ENCODE results near the gene PDZD2. TPM values are rescaled to one million over a fixed set of nuclear protein-coding genes. Genes with fewer than 3 reads are reported as not detected.

Gene PDZD2
- polyA plus RNA-seq, 1 donor from 2014 or later = 3.1 TPM

DNA sequence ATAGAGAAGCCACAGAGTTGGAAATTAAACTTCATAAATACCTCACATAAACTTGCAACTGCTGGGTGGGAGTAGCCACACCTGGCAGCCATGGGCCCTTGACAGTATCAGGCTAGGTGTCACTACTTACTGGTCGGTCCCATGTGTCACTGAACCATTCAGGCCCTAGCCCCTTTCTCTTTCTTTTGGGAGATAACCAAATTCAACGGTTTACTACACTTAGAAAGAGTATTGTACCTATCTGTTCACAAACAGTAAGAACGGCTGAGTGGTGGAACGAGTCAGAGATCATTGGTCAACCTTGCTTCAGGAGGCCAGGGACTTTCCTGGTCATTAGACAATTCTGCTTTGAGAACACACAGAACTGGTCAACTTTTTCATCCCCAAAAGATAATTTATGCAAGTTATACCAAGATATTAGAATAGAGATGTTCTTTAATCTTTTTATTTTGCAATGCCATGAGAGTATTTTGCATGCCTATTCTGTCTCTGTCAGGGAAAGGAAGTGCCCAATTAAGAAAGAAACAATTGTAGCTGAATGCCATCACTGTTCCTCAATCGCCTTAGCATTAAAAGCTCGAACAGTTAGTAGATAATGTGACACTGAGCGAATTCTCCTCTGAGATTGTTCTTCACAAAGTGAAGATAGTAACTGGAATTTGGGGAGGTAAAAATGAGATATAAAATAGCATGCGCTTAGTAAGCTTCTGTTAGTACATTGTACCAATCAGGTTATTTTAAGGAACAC, 484.3 kb downstream of the PDZD2 start:
- Histone ChIP-seq H3K36me3 (ENCODE audit: insufficient read depth, low read length) (peaks cover 9% of the 10 kb centered on the region), H3K4me3 (ENCODE audit: low read length) (no peak overlapping the region), H2AFZ (ENCODE audit: low read depth, low read length) (no peak overlapping the region), H3K9me2 (ENCODE audit: insufficient read depth, low read length) (no peaks in the 10 kb centered on the region), H3K79me2 (replicated peaks; ENCODE audit: insufficient read depth, low read length) (peaks cover 10% of the 10 kb centered on the region), H3K27ac (ENCODE audit: low read length) (no peak overlapping the region), H4K20me1 (ENCODE audit: insufficient read depth) (no peaks in the 10 kb centered on the region), H3K9me3 (ENCODE audit: low read length) (no peaks in the 10 kb centered on the region), H3F3A (ENCODE audit: insufficient read depth, low read length, poor library complexity, severe bottlenecking) (no peaks in the 10 kb centered on the region), H3K4me2 (ENCODE audit: low read length) (no peak overlapping the region), H3K27me3 (ENCODE audit: insufficient read depth, low read depth, low read length) (no peaks in the 10 kb centered on the region), H3K9ac (ENCODE audit: low read length) (no peak overlapping the region)
- no peak for TF ChIP-seq TAF1 (IDR thresholded peaks at IDR 0.05; ENCODE audit: low read depth)
- no peak for TF ChIP-seq EP300 (conservative IDR thresholded peaks at IDR 0.05; ENCODE audit: poor library complexity, severe bottlenecking)
- no peak for TF ChIP-seq RAD21 (conservative IDR thresholded peaks at IDR 0.05)
- TF ChIP-seq EZH2 (IDR thresholded peaks at IDR 0.05; ENCODE audit: borderline replicate concordance, insufficient read depth, low read length, poor library complexity, severe bottlenecking) = no peak
- no peak for TF ChIP-seq POLR2AphosphoS5 (IDR thresholded peaks at IDR 0.05)
- TF ChIP-seq, protein P1, sequence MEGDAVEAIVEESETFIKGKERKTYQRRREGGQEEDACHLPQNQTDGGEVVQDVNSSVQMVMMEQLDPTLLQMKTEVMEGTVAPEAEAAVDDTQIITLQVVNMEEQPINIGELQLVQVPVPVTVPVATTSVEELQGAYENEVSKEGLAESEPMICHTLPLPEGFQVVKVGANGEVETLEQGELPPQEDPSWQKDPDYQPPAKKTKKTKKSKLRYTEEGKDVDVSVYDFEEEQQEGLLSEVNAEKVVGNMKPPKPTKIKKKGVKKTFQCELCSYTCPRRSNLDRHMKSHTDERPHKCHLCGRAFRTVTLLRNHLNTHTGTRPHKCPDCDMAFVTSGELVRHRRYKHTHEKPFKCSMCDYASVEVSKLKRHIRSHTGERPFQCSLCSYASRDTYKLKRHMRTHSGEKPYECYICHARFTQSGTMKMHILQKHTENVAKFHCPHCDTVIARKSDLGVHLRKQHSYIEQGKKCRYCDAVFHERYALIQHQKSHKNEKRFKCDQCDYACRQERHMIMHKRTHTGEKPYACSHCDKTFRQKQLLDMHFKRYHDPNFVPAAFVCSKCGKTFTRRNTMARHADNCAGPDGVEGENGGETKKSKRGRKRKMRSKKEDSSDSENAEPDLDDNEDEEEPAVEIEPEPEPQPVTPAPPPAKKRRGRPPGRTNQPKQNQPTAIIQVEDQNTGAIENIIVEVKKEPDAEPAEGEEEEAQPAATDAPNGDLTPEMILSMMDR (IDR thresholded peaks at IDR 0.05; ENCODE audit: poor library complexity, severe bottlenecking) = no peak
- TF ChIP-seq SMC3 (conservative IDR thresholded peaks at IDR 0.05; ENCODE audit: poor library complexity) = no peak
- TF ChIP-seq MXI1 (conservative IDR thresholded peaks at IDR 0.05; ENCODE audit: poor library complexity, severe bottlenecking) = no peak
- TF ChIP-seq, protein P2, sequence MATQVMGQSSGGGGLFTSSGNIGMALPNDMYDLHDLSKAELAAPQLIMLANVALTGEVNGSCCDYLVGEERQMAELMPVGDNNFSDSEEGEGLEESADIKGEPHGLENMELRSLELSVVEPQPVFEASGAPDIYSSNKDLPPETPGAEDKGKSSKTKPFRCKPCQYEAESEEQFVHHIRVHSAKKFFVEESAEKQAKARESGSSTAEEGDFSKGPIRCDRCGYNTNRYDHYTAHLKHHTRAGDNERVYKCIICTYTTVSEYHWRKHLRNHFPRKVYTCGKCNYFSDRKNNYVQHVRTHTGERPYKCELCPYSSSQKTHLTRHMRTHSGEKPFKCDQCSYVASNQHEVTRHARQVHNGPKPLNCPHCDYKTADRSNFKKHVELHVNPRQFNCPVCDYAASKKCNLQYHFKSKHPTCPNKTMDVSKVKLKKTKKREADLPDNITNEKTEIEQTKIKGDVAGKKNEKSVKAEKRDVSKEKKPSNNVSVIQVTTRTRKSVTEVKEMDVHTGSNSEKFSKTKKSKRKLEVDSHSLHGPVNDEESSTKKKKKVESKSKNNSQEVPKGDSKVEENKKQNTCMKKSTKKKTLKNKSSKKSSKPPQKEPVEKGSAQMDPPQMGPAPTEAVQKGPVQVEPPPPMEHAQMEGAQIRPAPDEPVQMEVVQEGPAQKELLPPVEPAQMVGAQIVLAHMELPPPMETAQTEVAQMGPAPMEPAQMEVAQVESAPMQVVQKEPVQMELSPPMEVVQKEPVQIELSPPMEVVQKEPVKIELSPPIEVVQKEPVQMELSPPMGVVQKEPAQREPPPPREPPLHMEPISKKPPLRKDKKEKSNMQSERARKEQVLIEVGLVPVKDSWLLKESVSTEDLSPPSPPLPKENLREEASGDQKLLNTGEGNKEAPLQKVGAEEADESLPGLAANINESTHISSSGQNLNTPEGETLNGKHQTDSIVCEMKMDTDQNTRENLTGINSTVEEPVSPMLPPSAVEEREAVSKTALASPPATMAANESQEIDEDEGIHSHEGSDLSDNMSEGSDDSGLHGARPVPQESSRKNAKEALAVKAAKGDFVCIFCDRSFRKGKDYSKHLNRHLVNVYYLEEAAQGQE (IDR thresholded peaks at IDR 0.05; ENCODE audit: borderline replicate concordance) = no peak

DNA sequence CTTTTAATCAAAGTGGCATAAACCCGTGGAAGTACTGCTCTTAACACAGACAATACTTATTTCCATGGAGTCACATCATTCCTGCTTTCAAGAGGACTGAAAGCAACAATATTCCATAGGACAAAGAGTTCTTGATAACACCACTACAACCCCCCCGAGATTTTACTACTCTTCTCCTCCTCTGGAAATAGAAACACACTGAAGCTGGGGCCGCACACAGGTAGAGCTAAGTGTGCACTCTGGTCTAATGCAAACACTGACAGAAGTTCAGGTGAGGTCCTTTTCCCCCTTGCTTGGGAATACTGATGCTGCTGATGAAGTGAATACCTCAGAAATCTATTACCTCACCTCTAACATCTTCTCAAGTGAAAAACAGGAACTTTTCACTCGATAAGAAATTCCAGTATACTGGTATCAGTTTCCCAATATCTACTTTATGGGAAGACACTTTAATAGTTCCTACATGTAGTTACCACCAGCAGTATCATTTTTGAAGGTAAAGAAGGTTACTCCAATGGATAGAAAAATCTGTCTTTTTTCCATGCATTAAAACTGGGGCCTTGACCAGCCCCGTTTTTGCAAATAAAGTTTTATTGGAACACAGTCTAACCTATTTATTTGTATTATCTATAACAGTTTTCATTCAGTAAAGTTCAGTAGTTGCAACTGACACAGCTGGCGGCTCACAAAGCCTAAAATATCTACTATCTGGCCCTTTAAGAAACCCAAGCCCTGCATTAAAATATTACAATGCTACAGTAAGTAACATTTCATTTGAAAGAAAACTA, 485.2 kb downstream of the PDZD2 start:
- no peaks in the 10 kb centered on the region for H4K20me1 ChIP-seq (ENCODE audit: insufficient read depth)
- no peaks in the 10 kb centered on the region for H3K9me3 ChIP-seq (ENCODE audit: low read length)
- no peaks in the 10 kb centered on the region for H3K27me3 ChIP-seq (ENCODE audit: insufficient read depth, low read depth, low read length)
- no peak overlapping the region for H3K27ac ChIP-seq (ENCODE audit: low read length)
- peaks cover 9% of the 10 kb centered on the region for H3K36me3 ChIP-seq (ENCODE audit: insufficient read depth, low read length)
- H3K9ac ChIP-seq (ENCODE audit: low read length) = no peak overlapping the region
- H2AFZ ChIP-seq (ENCODE audit: low read depth, low read length) = no peak overlapping the region
- no peak for TF ChIP-seq EZH2 (IDR thresholded peaks at IDR 0.05; ENCODE audit: borderline replicate concordance, insufficient read depth, low read length, poor library complexity, severe bottlenecking)
- no peak for TF ChIP-seq POLR2AphosphoS5 (IDR thresholded peaks at IDR 0.05)
- TF ChIP-seq TAF1 (IDR thresholded peaks at IDR 0.05; ENCODE audit: low read depth) = no peak
- TF ChIP-seq EP300 (conservative IDR thresholded peaks at IDR 0.05; ENCODE audit: poor library complexity, severe bottlenecking) = no peak
- TF ChIP-seq, protein P2 (IDR thresholded peaks at IDR 0.05; ENCODE audit: borderline replicate concordance) = no peak
- no peak for TF ChIP-seq SMC3 (conservative IDR thresholded peaks at IDR 0.05; ENCODE audit: poor library complexity)
- no peaks in the 10 kb centered on the region for H3F3A ChIP-seq (ENCODE audit: insufficient read depth, low read length, poor library complexity, severe bottlenecking)
- no peaks in the 10 kb centered on the region for H3K9me2 ChIP-seq (ENCODE audit: insufficient read depth, low read length)
- H3K4me2 ChIP-seq (ENCODE audit: low read length) = no peak overlapping the region
- H3K79me2 ChIP-seq (replicated peaks; ENCODE audit: insufficient read depth, low read length) = peaks cover 10% of the 10 kb centered on the region
- H3K4me3 ChIP-seq (ENCODE audit: low read length) = no peak overlapping the region
